Loucy (cell line): ENCODE measurements around the gene ANO7.

Experiments
- CTCF ChIP-seq: fragments of 200-600 bp; sonication (generic); conservative IDR thresholded peaks from 2 replicates; pipeline ENCODE4 v1.5.1; 2014; ENCODE audit warnings: mild to moderate bottlenecking, antibody characterized with exemption, low read length
- EZH2phosphoT487 ChIP-seq: fragments of 200-600 bp; IDR thresholded peaks from 2 replicates; pipeline ENCODE4 v1.6.1; 2018; ENCODE audit warnings: antibody characterized with exemption, mild to moderate bottlenecking, moderate library complexity, borderline replicate concordance

GRCh38 chr2:241180495-241180894 is 8.0 kb upstream of the ANO7 start:
- TF ChIP-seq CTCF (no peak), EZH2phosphoT487 (no peak)
